ENCODE results near the gene PLEKHA6.

The PLEKHA6 gene

GRCh38 chr1:204177133-204177532 is 182.6 kb downstream of the PLEKHA6 start:
- TF ChIP-seq ZFX (IDR thresholded peaks at IDR 0.05) (no peak), CTCF (conservative IDR thresholded peaks at IDR 0.05) (no peak)
- H3K27ac ChIP-seq = no peak overlapping the region

- H3K27ac ChIP-seq = no peak overlapping the region
- no peak for TF ChIP-seq ZFX (IDR thresholded peaks at IDR 0.05)
- no peak for TF ChIP-seq CTCF (conservative IDR thresholded peaks at IDR 0.05)
Measured at GRCh38 chr1:204176049-204176448, 183.7 kb downstream of the PLEKHA6 start.

- TF ChIP-seq CTCF (conservative IDR thresholded peaks at IDR 0.05) (no peak), ZFX (IDR thresholded peaks at IDR 0.05) (no peak)
- no peak overlapping the region for H3K27ac ChIP-seq
Measured at GRCh38 chr1:204174958-204175357, 184.8 kb downstream of the PLEKHA6 start.

GRCh38 chr1:204172404-204173029 is 187.2 kb downstream of the PLEKHA6 start:
- no peak for TF ChIP-seq CTCF (conservative IDR thresholded peaks at IDR 0.05)
- TF ChIP-seq ZFX (IDR thresholded peaks at IDR 0.05) = no peak
- H3K27ac ChIP-seq = no peak overlapping the region

GRCh38 chr1:204171751-204172178 is 188.0 kb downstream of the PLEKHA6 start:
- H3K27ac ChIP-seq = no peak overlapping the region
- TF ChIP-seq ZFX (IDR thresholded peaks at IDR 0.05) = no peak
- no peak for TF ChIP-seq CTCF (conservative IDR thresholded peaks at IDR 0.05)

GRCh38 chr1:204170494-204171155 is 189.1 kb downstream of the PLEKHA6 start:
- no peak overlapping the region for H3K27ac ChIP-seq
- TF ChIP-seq ZFX (IDR thresholded peaks at IDR 0.05) (no peak), CTCF (conservative IDR thresholded peaks at IDR 0.05) (no peak)

GRCh38 chr1:204169858-204170257 is 189.9 kb downstream of the PLEKHA6 start:
- no peak for TF ChIP-seq ZFX (IDR thresholded peaks at IDR 0.05)
- no peak overlapping the region for H3K27ac ChIP-seq
